ENCODE results near the gene PGC.
A peak's percentile ranks its signal among the peaks of the same experiment; 100 is the strongest.

PGC gene

DNA sequence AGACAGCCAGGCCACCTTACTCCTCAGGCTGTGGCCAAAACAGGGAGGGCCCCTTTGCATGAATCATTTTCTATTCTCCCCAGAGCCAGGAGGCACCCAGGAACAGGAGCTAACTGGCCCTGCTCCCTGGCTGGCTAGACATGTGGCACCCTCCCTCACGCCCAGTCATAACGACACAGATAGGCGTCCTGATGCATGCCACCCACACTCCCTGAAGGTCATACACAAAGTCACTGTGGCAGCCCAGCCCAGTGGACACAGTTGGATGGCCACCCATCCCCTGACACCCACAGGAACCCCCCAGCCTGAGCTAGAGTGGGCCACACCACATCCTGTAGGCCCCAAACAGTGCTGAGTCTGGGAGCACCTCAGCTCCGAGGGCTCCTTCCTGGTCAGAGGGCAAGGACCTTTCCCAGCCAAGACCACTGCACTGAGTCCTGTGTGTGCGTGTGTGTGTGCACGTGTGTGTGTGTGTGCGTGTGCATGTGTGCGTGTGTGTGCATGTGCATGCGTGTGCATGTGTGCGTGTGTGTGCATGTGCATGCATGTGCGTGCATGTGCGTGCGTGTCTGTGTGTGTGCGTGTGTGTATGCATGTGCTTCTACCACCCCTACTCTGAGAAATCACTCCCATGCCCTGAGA is 33.4 kb downstream of the PGC start:
- no peak overlapping the region for H3K4me3 ChIP-seq (ENCODE audit: low read depth, low read length)
- no peak overlapping the region for H3K9ac ChIP-seq (ENCODE audit: low read depth, low read length)
- peaks cover 2% of the 10 kb centered on the region for H3K4me1 ChIP-seq (ENCODE audit: control insufficient read depth, insufficient read depth, low read length)
- H3K36me3 ChIP-seq (ENCODE audit: control insufficient read depth, insufficient read depth, low read length), result no peaks in the 10 kb centered on the region
- H3K27me3 ChIP-seq (ENCODE audit: control insufficient read depth, insufficient read depth, low read length), result no peaks in the 10 kb centered on the region
- no peaks in the 10 kb centered on the region for H3K9me3 ChIP-seq (ENCODE audit: control insufficient read depth, insufficient read depth, low read length)

DNA sequence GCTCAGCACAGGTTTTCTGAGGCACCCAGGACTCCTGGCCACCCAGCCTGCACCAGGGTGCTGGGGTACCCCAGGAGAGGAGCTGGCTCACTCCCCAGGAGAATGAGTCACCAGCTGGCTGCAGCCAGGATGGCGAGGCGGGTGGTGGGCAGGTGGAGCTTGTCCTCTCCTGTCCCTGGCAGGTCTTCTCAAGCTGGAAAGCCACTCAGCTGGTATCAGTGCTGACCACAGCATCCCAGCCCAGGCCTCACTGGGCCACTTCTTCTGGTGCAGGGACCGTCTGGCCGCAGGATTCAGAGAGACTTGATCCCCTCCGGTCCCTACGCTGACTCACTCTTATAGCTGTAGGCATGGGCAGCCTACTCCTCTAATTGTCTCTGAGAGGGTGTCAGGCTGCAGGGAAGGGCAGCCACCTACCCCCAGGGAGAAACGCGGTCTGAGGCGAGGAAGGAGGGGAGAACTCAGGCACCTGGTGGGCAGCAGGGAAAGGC is 34.0 kb downstream of the PGC start:
- H3K27me3 ChIP-seq (ENCODE audit: control insufficient read depth, insufficient read depth, low read length), result no peaks in the 10 kb centered on the region
- H3K36me3 ChIP-seq (ENCODE audit: control insufficient read depth, insufficient read depth, low read length), result no peaks in the 10 kb centered on the region
- no peak overlapping the region for H3K4me3 ChIP-seq (ENCODE audit: low read depth, low read length)
- no peaks in the 10 kb centered on the region for H3K9me3 ChIP-seq (ENCODE audit: control insufficient read depth, insufficient read depth, low read length)
- no peak overlapping the region for H3K9ac ChIP-seq (ENCODE audit: low read depth, low read length)
- peaks cover 2% of the 10 kb centered on the region for H3K4me1 ChIP-seq (ENCODE audit: control insufficient read depth, insufficient read depth, low read length)

DNA sequence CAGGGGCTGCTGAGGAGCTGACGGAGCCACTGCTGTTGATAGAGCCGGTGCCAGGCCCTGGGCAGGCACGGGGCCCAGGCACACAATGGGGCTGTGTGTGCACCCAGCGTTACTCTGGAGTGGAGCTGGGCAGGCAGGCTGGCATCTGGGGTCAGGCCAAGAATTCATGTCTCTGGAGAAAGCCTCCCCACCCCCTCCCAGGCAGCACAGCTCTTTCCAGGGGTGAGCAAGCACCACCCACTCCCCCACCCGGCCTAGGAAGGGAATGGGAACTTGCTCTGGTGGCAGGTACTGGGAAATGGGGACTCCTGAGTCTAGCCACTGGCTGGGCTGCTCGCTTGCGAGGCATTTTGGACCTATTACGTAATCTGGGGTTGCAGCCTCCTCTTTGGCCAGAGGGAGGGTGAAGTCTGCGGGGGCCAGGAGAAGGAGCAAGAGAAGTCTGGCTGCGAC is 34.5 kb downstream of the PGC start:
- Histone ChIP-seq H3K4me3 (ENCODE audit: low read depth, low read length) (no peak overlapping the region), H3K4me1 (ENCODE audit: control insufficient read depth, insufficient read depth, low read length) (peaks cover 2% of the 10 kb centered on the region), H3K9ac (ENCODE audit: low read depth, low read length) (no peak overlapping the region), H3K36me3 (ENCODE audit: control insufficient read depth, insufficient read depth, low read length) (no peaks in the 10 kb centered on the region), H3K27me3 (ENCODE audit: control insufficient read depth, insufficient read depth, low read length) (no peaks in the 10 kb centered on the region), H3K9me3 (ENCODE audit: control insufficient read depth, insufficient read depth, low read length) (no peaks in the 10 kb centered on the region)

DNA sequence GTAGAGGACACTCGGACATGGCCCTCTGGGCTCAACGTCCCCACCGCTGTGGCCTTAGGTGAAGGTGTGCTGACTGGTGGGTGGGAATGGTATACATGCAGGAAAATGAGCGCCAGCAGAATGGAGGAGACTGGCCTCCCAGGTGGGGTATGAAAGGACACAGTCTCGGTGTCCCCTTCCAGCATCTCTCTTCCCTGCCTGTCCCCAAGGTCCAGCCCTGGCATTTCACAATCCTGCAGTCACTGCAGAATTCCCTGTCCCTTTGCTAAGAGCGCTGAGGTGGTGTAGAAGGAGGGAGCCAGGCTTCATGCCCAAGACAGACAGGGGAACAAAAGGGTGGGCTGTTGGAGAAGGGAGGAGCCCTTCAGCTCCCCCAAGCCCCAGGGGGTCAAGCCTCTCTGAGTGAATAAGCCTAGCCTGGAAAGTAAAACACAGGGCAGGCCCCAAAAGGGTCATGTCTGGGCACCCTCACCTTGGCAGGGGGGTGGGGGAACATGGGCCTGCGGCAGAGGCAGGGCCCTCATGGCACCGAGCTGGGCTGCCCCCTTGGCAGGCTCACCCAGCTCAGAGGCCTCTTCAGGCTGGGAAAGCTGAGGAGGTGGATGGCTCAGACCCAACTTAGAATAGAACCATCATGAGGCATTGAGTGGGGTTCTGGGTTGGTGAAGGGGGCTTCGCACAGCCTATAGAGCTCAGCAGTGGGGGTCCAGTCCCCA is 35.7 kb downstream of the PGC start:
- Histone ChIP-seq H3K9ac (ENCODE audit: low read depth, low read length) (no peak overlapping the region), H3K4me1 (ENCODE audit: control insufficient read depth, insufficient read depth, low read length) (peaks cover 4% of the 10 kb centered on the region), H3K9me3 (ENCODE audit: control insufficient read depth, insufficient read depth, low read length) (no peaks in the 10 kb centered on the region), H3K4me3 (ENCODE audit: low read depth, low read length) (no peak overlapping the region), H3K27me3 (ENCODE audit: control insufficient read depth, insufficient read depth, low read length) (no peaks in the 10 kb centered on the region), H3K36me3 (ENCODE audit: control insufficient read depth, insufficient read depth, low read length) (no peaks in the 10 kb centered on the region)

DNA sequence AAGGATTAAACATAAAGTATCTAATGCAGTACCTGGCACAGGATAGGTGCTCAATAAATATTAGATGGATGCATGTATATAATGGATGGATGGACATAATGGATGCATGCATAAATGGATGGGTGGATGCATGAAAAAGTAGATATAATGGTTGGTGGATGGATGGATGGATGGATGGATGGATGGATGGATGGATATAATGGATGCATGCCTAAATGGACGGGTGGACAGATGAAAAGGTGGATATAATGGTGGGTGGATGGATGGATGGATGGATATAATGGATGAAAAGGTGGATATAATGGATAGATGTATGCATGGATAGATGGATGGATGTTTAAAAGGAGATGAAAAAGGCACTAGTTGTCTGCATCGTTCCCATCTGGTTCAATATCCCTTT is 37.8 kb downstream of the PGC start:
- Histone ChIP-seq H3K36me3 (ENCODE audit: control insufficient read depth, insufficient read depth, low read length) (no peaks in the 10 kb centered on the region), H3K9me3 (ENCODE audit: control insufficient read depth, insufficient read depth, low read length) (no peaks in the 10 kb centered on the region), H3K4me1 (ENCODE audit: control insufficient read depth, insufficient read depth, low read length) (peaks cover 4% of the 10 kb centered on the region), H3K27me3 (ENCODE audit: control insufficient read depth, insufficient read depth, low read length) (no peaks in the 10 kb centered on the region), H3K9ac (ENCODE audit: low read depth, low read length) (no peak overlapping the region), H3K4me3 (ENCODE audit: low read depth, low read length) (no peak overlapping the region)

DNA sequence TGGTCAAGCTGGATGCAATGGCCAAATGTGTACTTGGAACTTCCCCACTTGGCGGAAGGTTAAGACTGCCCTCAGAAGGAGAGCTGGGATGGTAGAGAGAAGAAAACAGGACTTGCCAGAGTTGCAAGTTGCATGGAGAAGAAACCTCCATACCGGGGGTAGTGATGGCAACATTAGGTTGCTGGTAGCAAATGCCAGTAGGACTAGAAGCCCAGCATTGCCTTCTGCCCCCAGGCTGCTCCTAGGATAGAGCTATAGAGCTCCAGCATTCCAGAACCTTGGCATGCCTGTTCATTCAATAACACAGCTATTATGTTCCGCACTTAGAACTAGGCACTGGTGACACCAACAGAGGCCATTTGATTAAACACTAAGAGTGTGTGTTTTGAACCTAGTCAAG is 38.3 kb downstream of the PGC start:
- no peak overlapping the region for H3K9ac ChIP-seq (ENCODE audit: low read depth, low read length)
- H3K4me3 ChIP-seq (ENCODE audit: low read depth, low read length), result no peak overlapping the region
- peaks cover 4% of the 10 kb centered on the region for H3K4me1 ChIP-seq (ENCODE audit: control insufficient read depth, insufficient read depth, low read length)

DNA sequence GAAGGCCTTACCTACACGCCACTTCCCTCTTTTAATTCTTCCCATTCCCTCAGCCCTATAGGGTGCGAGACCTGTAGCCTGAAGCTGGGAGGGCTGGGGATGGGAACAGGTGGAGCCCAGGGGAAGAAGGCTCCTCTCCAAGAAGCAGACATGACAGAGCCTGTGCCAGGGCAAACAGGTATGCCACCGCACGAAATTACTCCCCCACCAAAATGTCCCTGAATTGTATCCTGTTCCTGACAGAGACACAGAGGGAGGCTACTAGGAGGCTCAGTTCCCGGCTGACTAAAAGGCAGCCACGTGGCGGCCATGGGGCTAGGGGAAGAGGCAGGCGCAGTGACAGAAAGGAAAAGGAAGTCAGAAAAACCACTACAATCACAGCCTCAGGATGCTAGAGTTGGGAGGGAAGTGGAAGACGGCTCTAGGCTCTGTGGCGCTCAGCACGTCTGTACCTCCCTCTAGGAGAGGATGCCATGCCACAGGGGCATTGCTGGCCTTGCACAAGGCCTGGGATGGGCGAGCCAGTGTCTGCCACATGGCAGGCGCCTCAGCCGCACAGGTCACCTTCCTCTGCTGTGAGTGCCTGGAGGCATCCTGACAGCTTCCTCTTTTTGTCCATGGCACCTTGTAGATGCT is 39.5 kb downstream of the PGC start:
- Histone ChIP-seq H3K9me3 (ENCODE audit: control insufficient read depth, insufficient read depth, low read length) (no peaks in the 10 kb centered on the region), H3K9ac (ENCODE audit: low read depth, low read length) (no peak overlapping the region), H3K36me3 (ENCODE audit: control insufficient read depth, insufficient read depth, low read length) (no peaks in the 10 kb centered on the region), H3K4me3 (ENCODE audit: low read depth, low read length) (no peak overlapping the region), H3K27me3 (ENCODE audit: control insufficient read depth, insufficient read depth, low read length) (no peaks in the 10 kb centered on the region), H3K4me1 (ENCODE audit: control insufficient read depth, insufficient read depth, low read length) (peaks cover 2% of the 10 kb centered on the region)

More for the DNA sequence above, 38.3 kb downstream of the PGC start:
- no peaks in the 10 kb centered on the region for H3K27me3 ChIP-seq (ENCODE audit: control insufficient read depth, insufficient read depth, low read length)
- no peaks in the 10 kb centered on the region for H3K36me3 ChIP-seq (ENCODE audit: control insufficient read depth, insufficient read depth, low read length)
- H3K9me3 ChIP-seq (ENCODE audit: control insufficient read depth, insufficient read depth, low read length), result no peaks in the 10 kb centered on the region

DNA sequence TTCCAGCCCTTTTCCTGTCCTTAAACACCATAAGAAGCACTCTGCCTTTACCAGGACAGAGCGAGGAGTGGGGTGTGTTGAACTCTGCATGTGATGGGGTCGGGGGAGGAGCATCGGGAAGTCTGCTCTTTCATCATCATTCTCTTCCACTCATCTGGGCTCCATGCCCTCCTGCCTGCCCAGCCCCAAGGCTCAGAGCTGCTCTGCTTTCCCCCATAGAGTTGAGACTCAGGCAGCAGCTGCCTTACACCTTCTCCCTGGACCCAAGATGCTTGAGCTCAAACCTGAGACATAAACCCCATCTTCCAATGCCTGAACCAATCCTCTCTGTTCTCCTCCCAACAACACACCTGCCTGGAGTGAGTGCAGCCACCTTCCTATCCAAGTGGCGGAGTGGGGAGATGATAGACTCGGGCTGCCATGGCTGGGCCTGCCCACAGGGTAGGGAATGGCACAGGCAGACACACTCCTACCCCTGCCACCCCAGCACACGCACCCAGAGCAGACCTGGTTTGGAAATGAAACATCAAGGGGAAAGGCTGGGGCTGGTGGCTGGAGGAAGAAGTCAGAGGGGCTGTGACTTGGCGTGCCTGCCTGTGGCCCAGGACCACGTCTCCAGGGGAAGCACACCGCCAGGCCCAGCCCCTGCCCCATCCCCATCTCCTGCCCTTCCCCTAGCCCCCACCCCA is 40.2 kb downstream of the PGC start:
- Histone ChIP-seq H3K9ac (ENCODE audit: low read depth, low read length) (peak overlapping the region; percentile 24), H3K9me3 (ENCODE audit: control insufficient read depth, insufficient read depth, low read length) (no peaks in the 10 kb centered on the region), H3K4me3 (ENCODE audit: low read depth, low read length) (no peak overlapping the region), H3K36me3 (ENCODE audit: control insufficient read depth, insufficient read depth, low read length) (no peaks in the 10 kb centered on the region), H3K4me1 (ENCODE audit: control insufficient read depth, insufficient read depth, low read length) (peaks cover 2% of the 10 kb centered on the region), H3K27me3 (ENCODE audit: control insufficient read depth, insufficient read depth, low read length) (no peaks in the 10 kb centered on the region)

DNA sequence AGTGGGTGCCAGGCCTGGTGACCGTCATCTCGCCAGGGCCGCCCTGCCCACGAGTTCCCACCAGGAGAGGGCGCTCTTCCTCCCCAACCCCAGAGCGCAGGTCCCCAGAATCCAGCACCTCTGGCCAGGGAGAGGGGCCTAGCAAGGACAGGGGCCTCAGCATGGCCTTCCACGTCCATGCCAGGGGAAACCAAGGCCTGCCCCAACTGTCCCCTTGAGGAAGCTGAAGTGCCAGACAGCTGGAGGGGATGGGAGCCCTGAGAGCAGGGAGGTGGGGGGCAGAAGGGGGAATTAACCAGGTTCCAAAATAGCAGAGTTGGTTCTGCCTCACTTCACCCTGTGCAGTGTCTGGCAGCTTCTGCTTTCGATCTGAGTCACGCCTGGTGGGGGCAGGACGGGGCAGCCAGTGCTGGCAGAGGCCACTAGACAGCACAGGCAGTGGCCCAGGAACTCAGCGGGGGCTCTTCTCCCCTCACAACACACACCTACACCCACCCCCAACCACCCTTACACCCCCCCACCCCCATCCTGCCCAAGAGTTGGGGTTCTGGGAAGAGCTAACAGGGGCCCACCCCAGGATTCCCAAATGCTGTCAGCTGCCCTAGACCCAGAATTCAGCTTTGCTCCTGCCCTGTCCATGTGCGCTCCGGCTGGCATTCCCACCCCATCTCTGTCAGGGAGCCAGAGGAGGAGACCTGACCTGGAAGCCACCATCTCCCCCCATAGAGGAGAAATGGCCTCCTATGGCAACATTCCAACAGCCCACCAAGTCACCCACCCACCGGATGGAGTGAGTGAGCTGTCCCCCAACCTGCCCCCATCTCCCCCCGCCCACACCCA is 41.0 kb downstream of the PGC start:
- Histone ChIP-seq H3K36me3 (ENCODE audit: control insufficient read depth, insufficient read depth, low read length) (no peaks in the 10 kb centered on the region), H3K9ac (ENCODE audit: low read depth, low read length) (no peak overlapping the region), H3K4me3 (ENCODE audit: low read depth, low read length) (no peak overlapping the region), H3K9me3 (ENCODE audit: control insufficient read depth, insufficient read depth, low read length) (no peaks in the 10 kb centered on the region), H3K4me1 (ENCODE audit: control insufficient read depth, insufficient read depth, low read length) (peaks cover 2% of the 10 kb centered on the region), H3K27me3 (ENCODE audit: control insufficient read depth, insufficient read depth, low read length) (no peaks in the 10 kb centered on the region)

DNA sequence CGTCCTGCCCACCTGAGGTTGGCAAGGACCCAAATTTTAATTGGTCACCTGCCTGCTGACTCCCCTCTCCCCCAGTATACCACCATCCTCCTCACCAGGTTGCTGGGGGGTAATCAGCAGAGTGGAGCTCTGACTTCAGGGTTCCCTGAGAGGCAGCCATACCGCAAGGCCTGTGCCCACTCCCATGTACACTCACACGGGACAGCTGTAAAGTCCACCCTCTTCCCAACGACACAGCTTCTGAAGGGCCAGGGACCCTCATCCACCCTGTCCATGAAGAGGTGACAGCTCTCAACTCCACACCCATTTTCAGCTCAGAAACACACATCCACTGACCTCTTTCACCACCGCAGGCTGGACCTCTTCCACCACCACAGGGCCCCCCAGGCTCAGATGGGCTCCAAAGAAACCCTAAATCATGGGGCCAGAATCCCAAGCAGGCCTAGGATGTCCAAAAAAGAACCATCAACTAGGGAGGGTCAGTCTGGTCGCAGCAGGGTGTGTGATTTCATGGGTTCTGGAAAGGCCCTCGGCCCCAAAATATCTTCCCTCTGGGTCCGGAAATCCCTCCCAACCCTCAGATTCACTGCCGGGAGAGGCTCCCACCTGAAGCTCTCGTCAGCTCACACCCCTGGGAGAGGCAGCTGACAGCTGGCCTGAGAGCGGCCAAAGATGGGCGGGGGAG is 41.7 kb downstream of the PGC start:
- H3K4me3 ChIP-seq (ENCODE audit: low read depth, low read length), result no peak overlapping the region
- peaks cover 8% of the 10 kb centered on the region for H3K4me1 ChIP-seq (ENCODE audit: control insufficient read depth, insufficient read depth, low read length)
- H3K9me3 ChIP-seq (ENCODE audit: control insufficient read depth, insufficient read depth, low read length), result no peaks in the 10 kb centered on the region
- no peaks in the 10 kb centered on the region for H3K36me3 ChIP-seq (ENCODE audit: control insufficient read depth, insufficient read depth, low read length)
- H3K9ac ChIP-seq (ENCODE audit: low read depth, low read length), result peak overlapping the region; percentile 24
- H3K27me3 ChIP-seq (ENCODE audit: control insufficient read depth, insufficient read depth, low read length), result no peaks in the 10 kb centered on the region
